Measurements from ENCODE around the gene QRFP. TPM values are rescaled to one million over a fixed set of nuclear protein-coding genes. Genes with fewer than 3 reads are reported as not detected.

The QRFP gene
- polyA plus RNA-seq, 3 donors from 2014 or later = not detected

DNA sequence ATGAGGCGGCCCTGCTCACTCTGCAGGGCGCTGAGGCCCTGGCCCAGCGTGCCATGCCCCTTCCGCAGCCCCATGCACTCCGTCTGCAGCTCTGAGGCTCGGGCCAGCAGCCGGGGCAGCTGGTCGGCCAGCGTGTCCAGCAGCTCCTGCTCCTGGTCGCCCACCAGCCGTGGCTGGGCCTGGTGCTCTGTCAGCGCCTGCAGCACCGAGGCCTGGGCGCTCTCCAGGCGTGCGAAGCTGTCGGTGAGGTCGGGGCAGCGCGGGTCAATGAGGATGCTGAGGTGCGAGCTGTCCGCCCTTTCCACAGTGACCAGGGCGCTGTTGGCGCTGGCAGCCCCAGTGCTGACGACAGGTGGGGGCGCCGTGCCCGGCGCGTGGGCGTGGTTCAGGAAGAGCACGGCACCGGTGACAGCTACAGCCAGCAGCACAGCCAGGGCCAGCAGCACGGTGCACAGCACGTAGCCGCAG, 33.0 kb upstream of the QRFP start:
- H3K27ac Mint-ChIP-seq = no peak overlapping the region
- no peaks in the 10 kb centered on the region for H3K36me3 Mint-ChIP-seq
- no peak for DNase-seq
- no peaks in the 10 kb centered on the region for H3K4me1 Mint-ChIP-seq
- H3K9me3 Mint-ChIP-seq = no peaks in the 10 kb centered on the region
- H3K27me3 Mint-ChIP-seq (ENCODE audit: low read depth in 3 of 3) = peaks cover 3 to 7% (median 5%) of the 10 kb centered on the region in 3 donors
- no peak overlapping the region for H3K4me3 Mint-ChIP-seq

GRCh38 chr9:130927995-130928900, 31.6 kb upstream of the QRFP start:
- Mint-ChIP-seq H3K36me3 (no peaks in the 10 kb centered on the region), H3K27ac (no peak overlapping the region), H3K9me3 (no peaks in the 10 kb centered on the region), H3K4me1 (no peaks in the 10 kb centered on the region), H3K27me3 (ENCODE audit: low read depth in 3 of 3) (peaks cover 3 to 7% (median 5%) of the 10 kb centered on the region in 3 donors), H3K4me3 (no peak overlapping the region)
- no peak for DNase-seq

DNA sequence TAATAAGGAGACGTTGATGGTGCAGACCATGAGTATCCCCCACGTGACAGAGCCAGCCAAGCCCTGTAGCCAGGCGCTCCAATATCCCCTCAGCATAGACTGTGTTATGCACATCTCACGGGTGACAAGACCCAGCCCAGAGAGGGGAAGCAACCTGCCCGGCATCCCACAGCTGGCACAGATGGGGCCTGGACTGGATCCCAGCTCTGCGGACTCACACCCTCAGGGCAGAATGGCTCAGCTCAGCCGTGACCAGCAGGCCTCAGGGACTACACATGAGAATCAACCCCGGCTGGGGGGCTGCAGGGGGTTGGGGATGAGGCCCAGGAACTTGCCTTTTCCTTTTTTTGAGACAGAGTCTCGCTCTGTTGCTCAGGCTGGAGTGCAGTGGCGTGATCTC, 30.7 kb upstream of the QRFP start:
- H3K9me3 Mint-ChIP-seq = no peaks in the 10 kb centered on the region
- no peak overlapping the region for H3K4me3 Mint-ChIP-seq
- H3K27me3 Mint-ChIP-seq (ENCODE audit: low read depth in 3 of 3) = peaks cover 0 to 7% (median 2%) of the 10 kb centered on the region in 3 donors
- no peak for DNase-seq
- no peak overlapping the region for H3K27ac Mint-ChIP-seq
- H3K4me1 Mint-ChIP-seq = no peaks in the 10 kb centered on the region
- H3K36me3 Mint-ChIP-seq = no peaks in the 10 kb centered on the region

- H3K4me3 Mint-ChIP-seq = no peak overlapping the region
- H3K27me3 Mint-ChIP-seq (ENCODE audit: low read depth in 3 of 3) = peaks cover 0 to 6% (median 0%) of the 10 kb centered on the region in 3 donors
- H3K4me1 Mint-ChIP-seq = no peaks in the 10 kb centered on the region
- DNase-seq = no peak
- no peaks in the 10 kb centered on the region for H3K9me3 Mint-ChIP-seq
- no peak overlapping the region for H3K27ac Mint-ChIP-seq
- H3K36me3 Mint-ChIP-seq = no peaks in the 10 kb centered on the region
These were observed 28.6 kb upstream of the QRFP start for GRCh38 chr9:130925050-130925678.

- Mint-ChIP-seq H3K27ac (no peak overlapping the region), H3K36me3 (no peaks in the 10 kb centered on the region), H3K4me3 (no peak overlapping the region), H3K27me3 (ENCODE audit: low read depth in 3 of 3) (peaks cover 0 to 4% (median 0%) of the 10 kb centered on the region in 3 donors), H3K9me3 (no peaks in the 10 kb centered on the region), H3K4me1 (no peaks in the 10 kb centered on the region)
- DNase-seq = no peak
These were observed 27.8 kb upstream of the QRFP start for GRCh38 chr9:130924448-130924788.

GRCh38 chr9:130923611-130924447, 27.2 kb upstream of the QRFP start:
- Mint-ChIP-seq H3K4me1 (no peaks in the 10 kb centered on the region), H3K36me3 (no peaks in the 10 kb centered on the region), H3K27ac (no peak overlapping the region), H3K9me3 (no peaks in the 10 kb centered on the region), H3K27me3 (ENCODE audit: low read depth in 3 of 3) (peaks cover 0 to 6% (median 0%) of the 10 kb centered on the region in 3 donors), H3K4me3 (no peak overlapping the region)
- DNase-seq = no peak

DNA sequence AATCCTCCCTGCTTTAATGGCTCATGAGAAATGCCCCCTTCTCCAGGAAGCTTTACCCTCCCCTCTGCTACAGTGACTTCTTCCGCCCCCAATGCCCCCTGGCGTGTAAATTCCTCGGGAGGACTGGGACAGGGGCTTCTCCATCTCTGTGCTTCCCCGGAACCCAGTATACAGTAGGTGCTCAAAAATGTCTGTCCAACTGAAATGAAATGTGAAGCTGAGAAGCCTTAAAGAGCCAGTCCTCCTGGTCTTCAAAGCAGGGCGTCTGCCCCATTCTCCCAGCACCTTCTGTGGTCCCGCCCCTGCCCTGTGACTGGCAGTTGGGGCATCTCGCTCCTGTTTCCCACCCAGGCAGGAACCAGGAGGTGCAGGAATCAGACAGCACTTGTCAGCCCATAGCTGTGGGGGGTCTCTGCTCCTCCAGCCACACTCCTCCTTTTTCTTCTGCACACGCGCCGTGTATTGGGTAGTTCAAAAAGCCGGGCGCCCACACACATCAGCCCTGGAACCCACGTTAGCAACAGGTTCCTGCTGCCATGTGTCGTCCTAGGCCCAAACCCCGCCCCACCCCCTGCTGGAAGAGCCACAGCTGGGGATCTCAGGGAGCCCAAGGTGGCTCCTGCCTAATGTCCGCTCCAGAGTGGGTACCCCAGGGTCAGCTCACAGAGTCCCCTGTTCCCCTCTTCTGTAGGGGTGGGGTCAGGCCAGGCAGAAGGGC, 26.4 kb upstream of the QRFP start:
- Mint-ChIP-seq H3K4me1 (no peaks in the 10 kb centered on the region), H3K27ac (no peak overlapping the region), H3K36me3 (no peaks in the 10 kb centered on the region), H3K4me3 (no peak overlapping the region), H3K27me3 (ENCODE audit: low read depth in 3 of 3) (peaks cover 0 to 6% (median 0%) of the 10 kb centered on the region in 3 donors), H3K9me3 (no peaks in the 10 kb centered on the region)
- no peak for DNase-seq

- Mint-ChIP-seq H3K4me1 (no peaks in the 10 kb centered on the region), H3K27me3 (ENCODE audit: low read depth in 3 of 3) (peaks cover 0 to 6% (median 0%) of the 10 kb centered on the region in 3 donors), H3K27ac (no peak overlapping the region), H3K9me3 (no peaks in the 10 kb centered on the region), H3K36me3 (no peaks in the 10 kb centered on the region), H3K4me3 (no peak overlapping the region)
- no peak for DNase-seq
These were observed 25.6 kb upstream of the QRFP start for GRCh38 chr9:130921989-130922892.

DNA sequence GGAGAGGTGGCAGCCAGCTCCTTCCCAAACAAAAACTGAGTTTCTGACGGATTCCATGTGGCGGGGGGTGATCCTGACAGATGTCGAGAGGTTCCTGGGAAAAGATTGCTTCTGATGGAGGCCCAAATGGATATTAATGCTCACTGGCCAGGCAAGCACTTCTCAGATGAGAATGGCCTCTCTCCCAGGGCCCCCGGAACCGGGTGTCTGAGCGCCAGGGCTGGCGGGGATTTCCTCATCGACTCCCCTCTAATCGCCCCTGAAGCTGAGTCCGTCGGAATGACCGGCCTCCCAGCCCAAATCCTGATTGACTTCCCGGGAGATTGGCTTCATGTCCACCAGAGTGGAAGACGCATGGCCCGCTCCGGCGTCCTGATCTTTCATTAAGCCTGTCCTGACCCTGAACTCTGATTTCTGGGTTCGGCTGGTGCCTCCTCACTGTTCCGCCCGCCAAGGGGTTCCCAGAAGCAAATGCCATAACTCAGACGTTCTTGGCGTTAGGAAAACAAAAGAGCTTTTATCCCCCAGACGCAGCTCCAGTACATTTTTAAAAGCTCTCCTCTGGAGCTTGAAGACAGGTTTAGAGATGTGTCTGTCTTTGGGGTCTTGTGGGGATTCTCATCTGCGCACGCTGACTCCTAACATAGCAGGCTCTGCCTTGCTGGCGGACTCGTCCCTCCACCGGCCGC, 24.8 kb upstream of the QRFP start:
- Mint-ChIP-seq H3K4me3 (no peak overlapping the region), H3K36me3 (no peaks in the 10 kb centered on the region), H3K27ac (no peak overlapping the region), H3K9me3 (no peaks in the 10 kb centered on the region), H3K4me1 (no peaks in the 10 kb centered on the region), H3K27me3 (ENCODE audit: low read depth in 3 of 3) (peaks cover 0 to 6% (median 0%) of the 10 kb centered on the region in 3 donors)
- no peak for DNase-seq

DNA sequence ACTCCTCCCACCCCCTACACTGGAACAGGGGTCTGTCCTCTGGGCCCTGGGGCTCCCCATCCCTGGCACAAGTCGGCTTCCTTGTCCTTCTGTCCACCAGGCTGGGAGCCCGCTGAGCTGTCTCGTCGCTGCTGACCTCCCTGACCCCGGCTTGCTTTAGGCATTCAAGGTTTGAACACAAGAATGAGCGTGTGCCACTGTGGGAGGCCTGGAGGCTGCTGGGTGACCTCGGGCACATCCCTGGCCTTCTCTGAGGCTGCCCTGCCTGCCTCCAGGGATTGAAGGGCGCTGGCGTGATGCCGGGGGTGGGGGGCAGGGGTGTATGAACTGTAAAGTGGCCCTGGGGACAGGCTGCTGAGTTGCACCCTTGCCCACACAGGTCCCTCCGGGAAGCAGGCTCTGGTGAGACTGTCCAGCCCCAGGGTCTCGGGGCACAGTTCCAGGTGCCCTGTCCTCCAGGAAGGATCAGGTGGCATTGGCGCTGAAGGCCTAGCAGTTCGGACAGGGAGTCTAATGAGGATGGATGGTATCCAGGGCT, 24.2 kb upstream of the QRFP start:
- Mint-ChIP-seq H3K9me3 (no peaks in the 10 kb centered on the region), H3K4me1 (no peaks in the 10 kb centered on the region), H3K4me3 (no peak overlapping the region), H3K27ac (no peak overlapping the region), H3K27me3 (ENCODE audit: low read depth in 3 of 3) (peaks cover 0 to 3% (median 0%) of the 10 kb centered on the region in 3 donors), H3K36me3 (no peaks in the 10 kb centered on the region)
- DNase-seq = no peak

- Mint-ChIP-seq H3K9me3 (no peaks in the 10 kb centered on the region), H3K4me1 (no peaks in the 10 kb centered on the region), H3K36me3 (no peaks in the 10 kb centered on the region), H3K27ac (no peak overlapping the region), H3K4me3 (no peak overlapping the region), H3K27me3 (ENCODE audit: low read depth in 3 of 3) (peaks cover 0 to 2% (median 0%) of the 10 kb centered on the region in 3 donors)
- DNase-seq = no peak
These were observed 23.6 kb upstream of the QRFP start for GRCh38 chr9:130920233-130920632.

DNA sequence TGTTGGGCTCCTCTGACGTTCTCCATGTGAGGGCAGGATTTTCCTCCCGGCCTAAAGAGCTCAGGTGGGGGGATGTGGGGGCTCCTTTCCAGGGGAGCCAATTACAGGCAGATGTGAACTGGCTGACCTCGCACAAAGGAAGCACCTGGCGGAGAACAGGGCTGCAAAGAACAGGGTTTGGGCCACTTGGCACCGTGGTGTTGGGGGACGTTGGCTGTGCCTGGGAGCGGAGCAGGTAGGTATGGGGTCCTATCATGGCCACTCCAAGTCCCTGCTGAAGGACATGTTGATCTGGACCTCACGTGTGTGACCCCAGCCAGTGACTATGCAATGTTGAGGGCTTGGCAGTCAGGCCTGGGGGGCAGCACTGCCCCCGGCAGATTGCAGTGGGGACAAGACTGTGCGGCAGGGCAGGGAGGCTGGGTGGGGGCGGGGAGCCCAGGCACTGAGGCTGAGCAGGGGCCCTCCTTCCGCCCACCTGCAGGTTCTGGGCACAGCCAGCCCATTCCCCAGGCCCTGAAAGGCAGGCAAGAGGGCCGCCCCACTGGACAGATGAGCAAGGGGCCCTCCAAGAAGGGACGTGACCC, 23.0 kb upstream of the QRFP start:
- H3K4me1 Mint-ChIP-seq = no peaks in the 10 kb centered on the region
- H3K27me3 Mint-ChIP-seq (ENCODE audit: low read depth in 3 of 3) = peaks cover 0 to 2% (median 0%) of the 10 kb centered on the region in 3 donors
- H3K9me3 Mint-ChIP-seq = no peaks in the 10 kb centered on the region
- no peak overlapping the region for H3K4me3 Mint-ChIP-seq
- no peak for DNase-seq
- no peaks in the 10 kb centered on the region for H3K36me3 Mint-ChIP-seq
- no peak overlapping the region for H3K27ac Mint-ChIP-seq

Measured in immature natural killer cell (primary cell).